GM12864 (cell line): ENCODE results near the gene FAF1.

Experiments
- DNase-seq: peaks from one replicate; pipeline ENCODE4 v3.0.0-alpha.2; 2011; ENCODE audit warnings: low read depth
- H3K4me3 ChIP-seq: 2 replicates; pipeline ENCODE4 v1.5.1; 2011; ENCODE audit warnings: mild to moderate bottlenecking, low read depth, low read length, control low read depth
- TF ChIP-seq, protein P1 (sequence below): IDR thresholded peaks from 2 replicates; pipeline ENCODE4 v1.5.1; 2011; ENCODE audit warnings: low read depth, mild to moderate bottlenecking, moderate library complexity, low read length, control low read depth, inconsistent platforms; ENCODE audit errors: missing control alignments

Gene FAF1

DNA sequence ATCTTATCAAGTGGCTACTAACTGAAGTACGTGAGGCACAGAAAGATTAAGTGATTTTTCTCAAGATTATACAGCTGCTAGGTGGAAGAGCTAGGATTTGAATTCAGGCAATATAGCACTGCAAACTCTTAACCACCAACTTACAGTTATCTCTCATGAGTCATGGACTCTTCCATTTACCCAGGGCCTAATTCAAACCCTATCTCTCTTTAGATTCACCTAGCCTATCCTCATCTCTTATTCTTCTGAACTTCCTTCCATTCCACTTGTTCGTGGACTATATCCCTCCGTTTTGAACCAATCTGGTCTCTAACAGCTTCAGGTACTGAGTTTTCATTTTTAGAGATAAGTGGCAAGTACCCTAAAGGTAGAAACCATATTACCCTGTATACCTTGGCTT is 444.0 kb downstream of the FAF1 start:
- DNase-seq, result no peak
- TF ChIP-seq, protein P1, sequence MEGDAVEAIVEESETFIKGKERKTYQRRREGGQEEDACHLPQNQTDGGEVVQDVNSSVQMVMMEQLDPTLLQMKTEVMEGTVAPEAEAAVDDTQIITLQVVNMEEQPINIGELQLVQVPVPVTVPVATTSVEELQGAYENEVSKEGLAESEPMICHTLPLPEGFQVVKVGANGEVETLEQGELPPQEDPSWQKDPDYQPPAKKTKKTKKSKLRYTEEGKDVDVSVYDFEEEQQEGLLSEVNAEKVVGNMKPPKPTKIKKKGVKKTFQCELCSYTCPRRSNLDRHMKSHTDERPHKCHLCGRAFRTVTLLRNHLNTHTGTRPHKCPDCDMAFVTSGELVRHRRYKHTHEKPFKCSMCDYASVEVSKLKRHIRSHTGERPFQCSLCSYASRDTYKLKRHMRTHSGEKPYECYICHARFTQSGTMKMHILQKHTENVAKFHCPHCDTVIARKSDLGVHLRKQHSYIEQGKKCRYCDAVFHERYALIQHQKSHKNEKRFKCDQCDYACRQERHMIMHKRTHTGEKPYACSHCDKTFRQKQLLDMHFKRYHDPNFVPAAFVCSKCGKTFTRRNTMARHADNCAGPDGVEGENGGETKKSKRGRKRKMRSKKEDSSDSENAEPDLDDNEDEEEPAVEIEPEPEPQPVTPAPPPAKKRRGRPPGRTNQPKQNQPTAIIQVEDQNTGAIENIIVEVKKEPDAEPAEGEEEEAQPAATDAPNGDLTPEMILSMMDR, result no peak
- no peak overlapping the region for H3K4me3 ChIP-seq

DNA sequence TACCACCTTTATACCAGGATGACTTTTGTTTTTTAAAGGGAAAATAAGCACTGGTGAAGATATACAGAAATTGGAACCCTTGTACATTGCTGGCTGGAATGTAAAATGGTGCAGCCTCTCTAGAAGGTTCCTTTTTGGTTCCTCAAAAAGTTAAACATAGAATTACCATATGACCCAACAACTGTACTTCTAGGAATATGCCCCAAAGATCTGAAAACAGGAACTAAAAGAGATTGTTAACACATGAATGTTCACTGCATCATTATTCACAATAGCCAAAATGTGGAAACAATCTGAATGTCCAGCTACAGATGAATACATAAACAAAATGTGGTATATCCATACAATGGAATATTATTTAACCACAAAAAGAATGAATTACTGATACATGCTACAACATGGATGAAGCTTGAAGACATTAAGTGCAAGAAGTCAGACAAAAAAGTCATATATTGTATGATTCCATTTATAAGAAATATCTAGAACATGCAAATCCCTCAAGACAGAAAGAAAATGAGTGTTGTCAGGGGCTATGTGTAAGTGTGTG is 452.0 kb downstream of the FAF1 start:
- TF ChIP-seq, protein P1, result no peak
- no peak overlapping the region for H3K4me3 ChIP-seq
- DNase-seq, result no peak

DNA sequence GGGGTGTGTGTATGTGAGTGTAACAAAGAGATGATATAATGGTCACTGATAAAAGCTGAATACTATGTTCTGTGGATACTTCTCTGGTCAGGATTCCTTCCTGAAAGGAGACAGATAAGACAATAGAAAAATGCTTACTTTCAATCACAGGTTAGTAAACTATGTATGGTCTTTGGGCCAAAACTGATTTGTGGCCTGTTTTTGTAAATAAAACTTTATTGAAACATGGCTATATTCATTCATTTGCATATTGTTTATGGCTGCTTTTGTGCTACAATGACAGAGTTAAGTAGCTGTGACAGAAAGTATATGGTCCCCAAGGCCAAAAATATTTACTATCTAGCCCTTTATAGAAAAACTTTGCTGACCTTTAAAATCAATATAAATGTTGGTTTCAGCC is 454.6 kb downstream of the FAF1 start:
- no peak overlapping the region for H3K4me3 ChIP-seq
- TF ChIP-seq, protein P1, result no peak
- DNase-seq, result no peak

DNA sequence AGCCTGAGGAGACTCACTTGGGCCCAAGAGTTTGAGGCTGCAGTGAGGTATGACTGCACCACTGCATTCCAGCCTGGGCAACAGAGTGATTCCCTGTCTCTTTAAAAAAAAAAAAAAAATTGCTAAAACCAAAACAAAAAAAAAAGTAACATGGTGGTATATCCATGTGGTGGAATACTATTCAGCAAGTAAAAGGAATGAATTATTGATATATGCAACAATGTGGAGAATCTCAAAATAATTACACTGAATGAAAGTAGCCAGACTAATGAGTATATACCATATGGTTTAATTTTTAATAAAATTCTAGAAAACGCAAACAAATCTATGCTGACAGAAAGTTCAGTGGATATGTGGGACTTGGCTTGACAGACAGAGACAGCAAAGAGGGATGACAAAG is 456.6 kb downstream of the FAF1 start:
- DNase-seq, result no peak
- no peak overlapping the region for H3K4me3 ChIP-seq
- TF ChIP-seq, protein P1, result no peak

DNA sequence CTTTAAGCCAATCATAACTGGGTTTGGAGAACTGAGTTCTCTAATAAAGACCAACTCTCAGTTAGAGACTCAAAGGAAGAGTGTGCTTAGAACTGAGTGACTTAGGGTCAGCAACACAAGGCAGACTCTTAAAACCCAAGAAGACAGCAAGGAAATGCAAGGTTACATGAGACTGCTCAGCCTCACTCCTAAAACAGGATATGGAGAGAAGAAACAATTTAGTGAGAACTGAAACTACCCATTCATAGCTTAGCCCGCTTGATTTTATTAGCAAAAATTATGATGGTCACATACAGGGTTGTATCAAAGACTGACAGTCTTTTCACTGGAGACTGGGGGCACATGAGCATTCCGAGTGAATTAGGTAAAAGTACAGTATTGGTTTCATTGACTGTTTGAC is 457.9 kb downstream of the FAF1 start:
- H3K4me3 ChIP-seq, result no peak overlapping the region
- DNase-seq, result no peak
- TF ChIP-seq, protein P1, result no peak

DNA sequence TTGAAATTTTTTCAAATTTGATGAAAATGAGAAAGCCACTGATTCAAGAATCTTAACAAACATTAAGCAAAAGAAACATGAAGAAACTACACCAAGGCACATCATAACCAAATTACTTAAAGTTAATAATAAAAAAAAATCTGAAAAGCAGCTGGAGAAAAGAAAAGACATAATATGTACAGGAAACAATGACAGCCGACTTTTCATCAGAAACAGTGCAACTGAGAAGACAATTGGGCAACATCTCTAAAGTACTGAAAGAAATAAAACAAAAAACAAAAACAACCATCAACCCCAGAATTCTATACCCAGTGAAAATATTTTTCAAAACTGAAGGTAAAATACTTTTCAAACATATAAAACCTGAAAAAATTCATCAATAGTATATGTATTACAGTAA is 463.1 kb downstream of the FAF1 start:
- DNase-seq, result no peak
- TF ChIP-seq, protein P1, result no peak
- H3K4me3 ChIP-seq, result no peak overlapping the region

DNA sequence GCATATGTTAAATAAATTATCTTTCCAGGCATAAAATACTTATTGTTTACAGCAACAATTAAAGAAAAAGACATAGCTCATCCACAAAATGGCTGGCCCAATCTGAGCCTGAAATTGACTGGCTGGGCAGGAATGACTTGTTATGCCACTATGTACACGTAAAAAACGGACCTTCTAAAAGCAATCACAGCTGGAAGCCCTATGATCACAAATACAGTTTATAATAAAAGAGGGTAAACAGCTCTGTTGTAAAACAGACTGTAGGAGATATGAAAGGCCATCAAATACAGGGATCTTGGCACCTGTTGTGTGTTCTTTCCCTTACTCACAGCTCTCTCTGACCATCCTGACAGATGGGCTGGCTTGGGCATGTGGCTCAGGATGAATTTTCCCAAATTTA is 466.4 kb downstream of the FAF1 start:
- TF ChIP-seq, protein P1, result no peak
- no peak overlapping the region for H3K4me3 ChIP-seq
- no peak for DNase-seq
